ENCODE measurements around the gene ARHGAP23.
A peak's percentile ranks its signal among the peaks of the same experiment; 100 is the strongest.
"Not testable (repeated sequence)": the region's sequence is repeated elsewhere in the genome, so short reads cannot be mapped to it uniquely, and the experiment has no call there.

ARHGAP23 gene

DNA sequence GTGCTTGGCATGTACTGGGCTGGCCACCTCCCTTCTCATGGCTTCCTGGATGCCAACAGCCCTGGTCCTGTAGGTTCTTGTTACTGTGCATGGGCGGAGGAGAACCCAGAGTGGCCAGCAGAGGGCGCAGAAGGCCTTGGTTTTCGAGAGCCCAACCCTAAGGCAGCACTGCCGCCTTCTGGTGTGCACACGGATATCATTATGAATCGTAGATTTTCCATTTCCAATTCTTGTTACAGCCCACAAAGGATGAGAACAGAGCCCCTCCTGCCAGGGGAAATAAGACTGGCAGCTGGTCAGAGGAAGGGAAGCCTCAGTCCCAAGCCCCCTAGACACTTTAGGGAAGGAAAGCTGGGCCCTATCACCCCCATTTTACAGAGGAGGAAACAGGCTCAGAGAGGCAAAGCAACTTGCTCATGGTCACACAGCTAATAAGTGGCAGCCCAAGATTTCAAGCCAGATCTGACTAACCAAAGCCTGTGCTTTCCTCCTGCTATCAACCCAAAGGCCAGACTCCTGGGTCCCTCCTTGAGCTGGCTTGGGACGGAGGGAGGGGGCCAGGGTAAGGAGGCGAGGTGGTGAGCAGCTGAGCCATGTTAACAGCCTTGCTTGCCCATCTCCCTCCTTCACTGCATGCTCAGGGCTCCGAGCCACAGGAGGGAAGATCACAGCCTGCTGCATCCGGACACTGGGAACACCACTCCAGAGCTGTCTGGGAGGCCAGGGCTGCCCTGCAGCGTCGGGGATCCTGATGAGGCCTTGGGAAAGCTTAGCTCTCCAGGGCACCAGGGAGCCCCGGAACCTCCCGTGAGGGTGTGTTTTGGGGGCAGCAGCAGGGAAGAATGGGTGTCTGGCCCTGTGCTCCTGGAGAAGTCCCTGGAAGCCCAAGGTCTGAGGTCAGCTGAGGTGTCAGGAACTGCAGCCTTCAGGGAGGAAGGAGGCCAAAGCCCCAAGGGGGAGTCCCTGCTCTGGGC lies 64.1 kb downstream of the ARHGAP23 start:
- DNase-seq, result peak; percentile 90

- DNase-seq, result not testable (repeated sequence)
These were observed 65.9 kb downstream of the ARHGAP23 start for GRCh38 chr17:38494152-38494551.

DNA sequence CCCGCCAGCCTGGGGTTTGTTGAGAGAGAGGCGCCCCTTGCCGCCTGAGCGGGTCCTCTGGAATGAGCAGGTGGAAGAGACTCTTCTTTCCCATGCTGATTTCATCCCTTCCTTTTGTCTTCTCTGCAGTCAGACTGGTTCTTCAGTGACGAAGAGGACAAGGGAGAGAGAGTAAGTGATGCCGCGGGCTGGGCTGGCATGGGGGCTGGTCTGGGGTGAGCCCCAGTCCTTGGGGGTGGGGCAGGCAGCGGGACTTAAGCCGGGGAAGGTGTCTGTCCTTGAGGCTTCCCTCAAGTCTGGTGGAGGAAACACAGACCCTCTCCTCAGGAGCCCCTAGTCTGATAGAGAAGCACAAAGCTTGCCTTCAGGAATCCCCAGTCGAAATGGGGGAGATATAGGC lies 69.4 kb downstream of the ARHGAP23 start:
- not testable (repeated sequence) for DNase-seq

DNA sequence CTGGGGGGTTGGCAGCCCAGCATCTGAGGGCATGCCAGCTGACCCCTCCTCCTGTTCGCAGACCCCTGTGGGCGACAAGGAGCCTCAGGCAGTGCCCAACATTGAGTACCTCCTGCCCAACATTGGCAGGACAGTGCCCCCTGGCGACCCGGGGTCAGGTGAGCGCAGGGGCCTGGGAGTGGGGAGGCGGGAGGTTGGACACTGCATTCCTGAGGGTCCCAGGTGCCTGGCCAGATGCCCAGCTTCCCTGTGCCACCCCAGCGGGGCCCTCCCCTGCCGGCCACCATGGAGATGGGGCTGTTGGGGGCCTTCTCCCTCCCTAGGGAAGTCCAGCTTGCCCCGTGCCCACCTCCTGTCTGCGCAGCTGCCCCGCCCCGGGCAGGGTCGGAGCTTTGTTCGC lies 70.1 kb downstream of the ARHGAP23 start:
- no peak for DNase-seq

- DNase-seq, result not testable (repeated sequence)
These were observed 71.0 kb downstream of the ARHGAP23 start for GRCh38 chr17:38499230-38499629.

GRCh38 chr17:38501718-38502117 lies 73.5 kb downstream of the ARHGAP23 start:
- DNase-seq, result not testable (repeated sequence)

GRCh38 chr17:38503286-38503913 lies 75.1 kb downstream of the ARHGAP23 start:
- DNase-seq, result not testable (repeated sequence)

- DNase-seq, result no peak
These were observed 76.0 kb downstream of the ARHGAP23 start for GRCh38 chr17:38504216-38504615.

DNA sequence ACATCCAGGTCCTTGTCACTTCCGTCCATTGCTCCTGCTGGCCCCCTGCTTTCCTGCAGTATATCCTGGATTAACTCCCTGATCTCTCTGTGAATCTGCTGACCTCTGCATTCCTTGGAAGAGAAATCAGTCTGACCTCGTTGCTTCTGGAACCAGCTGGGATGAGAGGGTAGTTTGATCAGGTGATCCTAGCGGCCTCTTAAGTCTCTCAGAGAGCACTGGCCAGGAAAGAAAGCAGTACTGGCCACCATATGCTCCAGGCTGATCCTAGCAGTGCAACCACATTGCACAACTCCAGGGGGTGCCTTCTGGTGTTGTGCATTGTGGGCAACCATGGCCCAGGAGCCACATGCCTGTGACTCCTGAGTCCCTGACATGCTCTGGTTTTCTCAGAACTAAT lies 79.2 kb downstream of the ARHGAP23 start:
- no peak for DNase-seq

GRCh38 chr17:38507921-38508569 lies 79.8 kb downstream of the ARHGAP23 start:
- DNase-seq, result no peak

GRCh38 chr17:38508570-38508950 lies 80.3 kb downstream of the ARHGAP23 start:
- no peak for DNase-seq

DNA sequence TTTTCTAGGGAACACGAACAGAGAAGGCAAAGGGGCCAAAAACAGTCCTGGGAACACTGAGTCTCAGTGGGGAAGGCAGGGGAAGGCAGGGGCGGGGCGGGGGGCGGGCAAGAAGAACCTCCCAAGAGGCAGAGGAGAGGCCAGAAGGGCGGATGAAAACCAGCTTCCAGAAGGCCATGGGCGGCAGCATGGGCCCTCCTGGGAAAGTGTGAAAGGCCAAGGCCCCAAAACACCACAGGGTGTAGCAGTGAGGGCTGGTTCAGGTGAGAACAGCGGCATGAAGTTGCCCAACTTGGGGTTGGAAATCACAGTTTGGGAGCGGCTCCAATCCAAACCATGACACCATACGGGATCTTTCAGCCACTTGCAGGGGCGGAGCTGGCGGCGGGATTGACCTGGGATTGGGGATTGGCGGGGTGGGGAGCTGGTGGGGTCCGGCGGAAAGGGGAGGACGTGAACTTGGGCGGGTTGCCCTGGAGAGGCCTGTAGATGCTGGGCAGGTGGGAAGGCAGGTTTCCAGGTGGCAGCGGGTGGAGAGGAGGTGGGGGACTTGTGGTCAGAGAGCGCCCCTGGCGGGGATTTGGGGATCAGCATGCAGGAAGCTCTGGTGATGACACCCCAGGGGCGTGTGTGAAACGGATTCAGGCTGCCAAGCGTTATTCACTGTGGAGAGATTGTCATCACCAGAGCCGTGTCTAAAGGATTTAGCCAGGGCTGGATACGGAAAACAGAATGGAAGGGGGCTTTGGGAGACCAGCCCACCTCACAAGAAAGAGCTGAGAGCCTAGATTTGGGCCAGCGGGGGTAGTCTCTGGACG lies 80.9 kb downstream of the ARHGAP23 start:
- peak; percentile 88 for DNase-seq

DNA sequence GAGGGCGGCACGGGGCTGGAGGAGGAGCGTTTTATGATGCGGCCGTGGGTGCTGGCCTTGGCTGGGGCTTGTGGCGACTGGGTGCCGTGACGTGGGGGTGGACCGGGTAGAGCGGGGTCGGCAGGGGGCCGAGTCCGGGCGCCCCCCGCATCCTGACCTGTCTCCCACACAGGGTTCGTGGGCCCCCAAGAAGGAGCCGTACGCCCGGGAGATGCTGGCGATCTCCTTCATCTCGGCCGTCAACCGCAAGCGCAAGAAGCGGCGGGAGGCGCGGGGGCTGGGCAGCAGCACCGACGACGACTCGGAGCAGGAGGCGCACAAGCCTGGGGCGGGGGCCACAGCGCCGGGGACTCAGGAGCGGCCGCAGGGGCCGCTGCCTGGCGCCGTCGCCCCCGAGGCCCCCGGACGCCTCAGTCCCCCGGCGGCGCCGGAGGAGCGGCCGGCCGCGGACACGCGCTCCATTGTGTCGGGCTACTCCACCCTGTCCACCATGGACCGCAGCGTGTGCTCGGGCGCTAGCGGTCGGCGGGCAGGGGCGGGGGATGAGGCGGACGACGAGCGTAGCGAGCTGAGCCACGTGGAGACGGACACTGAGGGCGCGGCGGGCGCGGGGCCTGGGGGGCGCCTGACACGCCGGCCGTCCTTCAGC lies 81.6 kb downstream of the ARHGAP23 start:
- DNase-seq, result no peak

GRCh38 chr17:38510421-38511149 lies 82.3 kb downstream of the ARHGAP23 start:
- DNase-seq, result peak; percentile 60

DNA sequence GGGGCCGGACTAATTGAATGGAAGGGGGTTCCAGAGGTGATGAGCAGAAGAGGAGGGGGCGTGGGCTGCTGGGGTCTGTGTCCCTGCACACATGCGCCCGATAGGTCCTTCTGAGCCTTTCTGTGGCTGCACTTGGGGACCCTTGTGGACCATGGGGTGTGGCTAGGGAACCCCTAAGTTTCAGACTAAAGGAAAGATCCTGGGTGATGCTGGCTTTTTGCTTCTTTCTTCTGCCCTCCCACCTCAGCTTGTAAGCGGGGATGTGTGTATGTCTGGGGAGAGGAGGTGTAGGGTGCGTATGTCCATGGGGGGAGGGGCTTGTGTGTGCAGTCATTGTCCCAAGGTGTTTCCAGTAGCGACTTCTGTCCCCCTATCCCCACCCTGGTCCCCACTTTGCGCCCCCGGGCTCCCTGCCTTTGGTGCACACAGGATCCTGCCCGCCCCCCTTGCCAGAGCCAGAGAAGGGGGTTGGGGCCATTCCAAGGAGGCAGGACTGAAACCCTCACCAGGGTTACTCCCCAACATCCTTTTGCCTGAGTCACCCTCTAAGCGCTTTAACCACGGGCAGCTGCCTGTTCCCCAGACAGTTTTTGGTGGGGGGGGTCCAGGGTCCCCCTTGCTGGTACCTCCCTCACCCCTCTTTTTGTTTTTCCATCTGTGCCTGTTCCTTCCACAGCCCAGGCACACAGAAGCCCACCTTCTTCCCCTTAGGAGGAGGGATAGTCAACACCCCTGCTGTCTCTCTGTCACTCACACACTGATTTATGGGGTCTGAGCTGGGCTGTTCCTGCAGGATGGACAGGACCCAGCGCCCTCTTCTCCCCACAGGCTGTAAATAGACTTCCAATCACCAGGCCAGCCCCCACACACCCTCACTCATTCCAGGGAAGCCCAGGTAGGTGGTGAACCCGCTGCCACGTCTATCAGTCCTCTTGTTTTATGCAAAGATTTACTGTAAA lies 83.2 kb downstream of the ARHGAP23 start:
- DNase-seq, result no peak

DNA sequence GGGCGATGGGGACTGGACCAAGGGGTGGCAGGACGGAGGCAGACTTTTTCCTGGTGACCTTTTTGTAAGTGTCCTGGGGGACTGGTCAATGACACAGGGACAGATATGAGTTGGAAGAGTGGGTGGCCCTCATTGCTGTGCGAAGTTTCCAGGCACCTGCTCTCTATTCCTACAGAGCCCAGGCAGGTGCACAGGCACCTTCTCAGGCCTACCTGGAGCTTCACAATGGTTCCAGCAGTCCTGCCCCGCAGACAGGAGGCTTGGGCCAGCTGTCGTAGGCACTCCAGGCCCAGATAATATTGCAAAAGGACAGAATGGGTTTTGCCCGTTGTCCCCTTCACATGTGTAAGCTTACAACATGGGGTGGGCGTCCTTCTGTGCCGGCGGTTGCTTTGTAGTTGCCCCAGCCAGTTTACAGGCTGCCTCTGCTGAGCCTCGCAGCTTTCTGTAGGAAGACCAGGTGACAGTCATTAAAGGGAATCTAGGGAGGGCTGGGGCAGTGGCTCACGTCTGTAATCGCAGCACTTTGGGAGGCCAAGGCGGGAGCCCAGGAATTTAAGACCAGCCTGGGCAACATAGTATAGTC lies 84.3 kb downstream of the ARHGAP23 start:
- DNase-seq, result no peak

DNA sequence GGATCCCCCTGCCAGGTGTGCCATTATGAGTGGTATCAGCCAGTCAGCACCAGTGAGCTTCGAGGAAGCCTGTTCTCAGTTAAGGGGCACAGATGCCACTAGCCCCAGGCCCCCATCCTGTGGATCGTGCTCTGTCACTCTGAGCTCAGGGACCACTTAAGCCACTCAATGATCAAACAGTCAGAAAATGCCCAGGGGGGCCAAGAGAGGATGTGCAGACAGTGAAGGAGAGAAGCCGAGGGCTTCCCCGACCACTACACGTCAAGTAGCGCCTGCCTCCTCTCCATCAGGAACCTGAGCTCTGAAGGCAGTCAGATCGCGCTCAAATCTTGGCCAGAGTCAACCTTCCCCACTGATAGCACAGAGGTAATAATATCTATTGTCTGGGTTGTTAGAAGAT lies 98.3 kb downstream of the ARHGAP23 start:
- not testable (repeated sequence) for DNase-seq

GRCh38 chr17:38528141-38528540 lies 99.9 kb downstream of the ARHGAP23 start:
- not testable (repeated sequence) for DNase-seq

- DNase-seq, result not testable (repeated sequence)
These were observed 102.6 kb downstream of the ARHGAP23 start for GRCh38 chr17:38530856-38531255.

GRCh38 chr17:38531761-38532160 lies 103.5 kb downstream of the ARHGAP23 start:
- DNase-seq, result not testable (repeated sequence)

Data from femur (tissue), 1 donor.